NT2/D1 (cell line): Measurements from ENCODE around the gene CAMK4.
"Not testable (repeated sequence)": the region's sequence is repeated elsewhere in the genome, so short reads cannot be mapped to it uniquely, and the experiment has no call there.

Experiments
- DNase-seq: peaks from one replicate; pipeline ENCODE4 v3.0.0-alpha.2; 2011; ENCODE audit warnings: low read depth, low spot score
- H3K27me3 ChIP-seq: 2 replicates; pipeline ENCODE4 v1.6.0; 2011; ENCODE audit warnings: mild to moderate bottlenecking; ENCODE audit not compliant: insufficient read length, insufficient read depth
- H3K36me3 ChIP-seq: 2 replicates; pipeline ENCODE4 v1.6.1; 2011; ENCODE audit warnings: mild to moderate bottlenecking, low read length, mixed read lengths; ENCODE audit not compliant: insufficient read depth, insufficient read length
- H3K4me1 ChIP-seq: 2 replicates; pipeline ENCODE4 v1.5.1; 2011; ENCODE audit not compliant: insufficient read depth, insufficient read length
- H3K4me3 ChIP-seq: 2 replicates; pipeline ENCODE4 v1.5.1; 2011; ENCODE audit warnings: low read depth; ENCODE audit not compliant: insufficient read length
- H3K9ac ChIP-seq: 2 replicates; pipeline ENCODE4 v1.6.0; 2011; ENCODE audit warnings: low read depth; ENCODE audit not compliant: insufficient read length
- H3K9me3 ChIP-seq: 2 replicates; pipeline ENCODE4 v1.5.1; 2011; ENCODE audit warnings: mild to moderate bottlenecking, low read length; ENCODE audit not compliant: insufficient read depth
- SUZ12 ChIP-seq: IDR thresholded peaks from 2 replicates; pipeline ENCODE4 v1.6.1; 2011; ENCODE audit not compliant: insufficient read length, insufficient read depth; ENCODE audit errors: extremely low read depth
- YY1 ChIP-seq: IDR thresholded peaks from 2 replicates; pipeline ENCODE4 v1.6.1; 2011; ENCODE audit not compliant: insufficient read length, insufficient read depth
- ZNF274 ChIP-seq: IDR thresholded peaks from 2 replicates; pipeline ENCODE4 v1.6.1; 2011; ENCODE audit warnings: mild to moderate bottlenecking, low read depth, low read length

The CAMK4 gene

GRCh38 chr5:111394586-111394985, 170.4 kb downstream of the CAMK4 start:
- H3K27me3 ChIP-seq = no peaks in the 10 kb centered on the region
- H3K4me1 ChIP-seq = no peaks in the 10 kb centered on the region
- no peaks in the 10 kb centered on the region for H3K9me3 ChIP-seq
- no peak overlapping the region for H3K9ac ChIP-seq
- H3K4me3 ChIP-seq = no peak overlapping the region
- no peak for DNase-seq
- no peaks in the 10 kb centered on the region for H3K36me3 ChIP-seq
- TF ChIP-seq ZNF274 = no peak
- no peak for TF ChIP-seq YY1
- TF ChIP-seq SUZ12 = no peak

GRCh38 chr5:111398013-111398412, 173.8 kb downstream of the CAMK4 start:
- no peak overlapping the region for H3K4me3 ChIP-seq
- H3K9ac ChIP-seq = no peak overlapping the region
- no peak for DNase-seq
- no peaks in the 10 kb centered on the region for H3K27me3 ChIP-seq
- no peak for TF ChIP-seq YY1
- no peaks in the 10 kb centered on the region for H3K9me3 ChIP-seq
- no peaks in the 10 kb centered on the region for H3K36me3 ChIP-seq
- no peaks in the 10 kb centered on the region for H3K4me1 ChIP-seq

GRCh38 chr5:111399113-111399512, 174.9 kb downstream of the CAMK4 start:
- Histone ChIP-seq H3K4me1 (no peaks in the 10 kb centered on the region), H3K27me3 (no peaks in the 10 kb centered on the region), H3K36me3 (no peaks in the 10 kb centered on the region), H3K9me3 (no peaks in the 10 kb centered on the region), H3K9ac (no peak overlapping the region), H3K4me3 (no peak overlapping the region)
- DNase-seq = no peak
- TF ChIP-seq YY1 = no peak
- no peak for TF ChIP-seq ZNF274
- no peak for TF ChIP-seq SUZ12

GRCh38 chr5:111401906-111402305, 177.7 kb downstream of the CAMK4 start:
- Histone ChIP-seq H3K36me3 (no peaks in the 10 kb centered on the region), H3K9me3 (no peaks in the 10 kb centered on the region), H3K9ac (no peak overlapping the region), H3K4me3 (no peak overlapping the region), H3K27me3 (no peaks in the 10 kb centered on the region), H3K4me1 (no peaks in the 10 kb centered on the region)
- no peak for TF ChIP-seq SUZ12
- TF ChIP-seq YY1 = no peak
- TF ChIP-seq ZNF274 = no peak
- DNase-seq = no peak

- H3K36me3 ChIP-seq = no peaks in the 10 kb centered on the region
- no peak overlapping the region for H3K9ac ChIP-seq
- no peak overlapping the region for H3K4me3 ChIP-seq
- H3K4me1 ChIP-seq = no peaks in the 10 kb centered on the region
- DNase-seq = no peak
- H3K9me3 ChIP-seq = peaks cover 9% of the 10 kb centered on the region; the same call in 1 of the 2 replicates
- no peak for TF ChIP-seq YY1
- TF ChIP-seq ZNF274 = no peak
- no peak for TF ChIP-seq SUZ12
- H3K27me3 ChIP-seq = no peaks in the 10 kb centered on the region
Measured at GRCh38 chr5:111404270-111404769, 180.1 kb downstream of the CAMK4 start.

- no peak for DNase-seq
Measured at GRCh38 chr5:111407562-111407961, 183.4 kb downstream of the CAMK4 start.

GRCh38 chr5:111408817-111409216, 184.6 kb downstream of the CAMK4 start:
- DNase-seq = no peak
- Histone ChIP-seq H3K36me3 (no peaks in the 10 kb centered on the region), H3K4me3 (no peak overlapping the region), H3K4me1 (no peaks in the 10 kb centered on the region), H3K9me3 (peaks cover 10% of the 10 kb centered on the region; the same call in 1 of the 2 replicates), H3K27me3 (no peaks in the 10 kb centered on the region), H3K9ac (no peak overlapping the region)
- TF ChIP-seq SUZ12 (no peak), ZNF274 (no peak), YY1 (no peak)

More at GRCh38 chr5:111407562-111407961, 183.4 kb downstream of the CAMK4 start:
- peaks cover 10% of the 10 kb centered on the region; the same call in 1 of the 2 replicates for H3K9me3 ChIP-seq
- H3K4me3 ChIP-seq = no peak overlapping the region
- H3K9ac ChIP-seq = no peak overlapping the region
- no peak for TF ChIP-seq ZNF274
- no peak for TF ChIP-seq YY1
- no peak for TF ChIP-seq SUZ12
- no peaks in the 10 kb centered on the region for H3K27me3 ChIP-seq
- H3K36me3 ChIP-seq = no peaks in the 10 kb centered on the region
- H3K4me1 ChIP-seq = no peaks in the 10 kb centered on the region

- not testable (repeated sequence) for H3K27me3 ChIP-seq, DNase-seq, H3K36me3 ChIP-seq, H3K4me1 ChIP-seq, H3K9ac ChIP-seq, H3K4me3 ChIP-seq
- H3K9me3 ChIP-seq = peaks cover 10% of the 10 kb centered on the region; the same call in 1 of the 2 replicates
Measured at GRCh38 chr5:111409266-111409665, 185.1 kb downstream of the CAMK4 start.

GRCh38 chr5:111410067-111410466, 185.9 kb downstream of the CAMK4 start:
- H3K36me3 ChIP-seq, H3K27me3 ChIP-seq, H3K4me1 ChIP-seq, DNase-seq, H3K9ac ChIP-seq, H3K4me3 ChIP-seq: not testable (repeated sequence)
- peaks cover 10% of the 10 kb centered on the region; the same call in 1 of the 2 replicates for H3K9me3 ChIP-seq
